ENCODE results near the gene CEP41.

The CEP41 gene

GRCh38 chr7:130409067-130409711 is 31.6 kb downstream of the CEP41 start:
- Histone ChIP-seq H3K4me3 (replicated peaks; ENCODE audit: low read depth, low read length) (no peak overlapping the region), H3K27me3 (replicated peaks; ENCODE audit: control insufficient read depth, insufficient read depth, low read length) (no peaks in the 10 kb centered on the region), H3K36me3 (ENCODE audit: control insufficient read depth, insufficient read depth, low read length) (no peaks in the 10 kb centered on the region)
- TF ChIP-seq CTCF (IDR thresholded peaks at IDR 0.05; ENCODE audit: insufficient read depth, low read length, poor library complexity, severe bottlenecking) = no peak
- no peak for DNase-seq (ENCODE audit: extremely low read depth, insufficient read length)

GRCh38 chr7:130405003-130405402 is 35.8 kb downstream of the CEP41 start:
- Histone ChIP-seq H3K36me3 (ENCODE audit: control insufficient read depth, insufficient read depth, low read length) (peaks cover 5% of the 10 kb centered on the region), H3K4me3 (replicated peaks; ENCODE audit: low read depth, low read length) (no peak overlapping the region), H3K27me3 (replicated peaks; ENCODE audit: control insufficient read depth, insufficient read depth, low read length) (no peaks in the 10 kb centered on the region)
- DNase-seq (ENCODE audit: extremely low read depth, insufficient read length) = no peak
- no peak for TF ChIP-seq CTCF (IDR thresholded peaks at IDR 0.05; ENCODE audit: insufficient read depth, low read length, poor library complexity, severe bottlenecking)

- no peak for TF ChIP-seq CTCF (IDR thresholded peaks at IDR 0.05; ENCODE audit: insufficient read depth, low read length, poor library complexity, severe bottlenecking)
- H3K36me3 ChIP-seq (ENCODE audit: control insufficient read depth, insufficient read depth, low read length) = peaks cover 5% of the 10 kb centered on the region
- no peak for DNase-seq (ENCODE audit: extremely low read depth, insufficient read length)
- no peak overlapping the region for H3K4me3 ChIP-seq (replicated peaks; ENCODE audit: low read depth, low read length)
- no peaks in the 10 kb centered on the region for H3K27me3 ChIP-seq (replicated peaks; ENCODE audit: control insufficient read depth, insufficient read depth, low read length)
Measured at GRCh38 chr7:130401578-130401977, 39.2 kb downstream of the CEP41 start.

- no peak for DNase-seq (ENCODE audit: extremely low read depth, insufficient read length)
- H3K4me3 ChIP-seq (replicated peaks; ENCODE audit: low read depth, low read length) = no peak overlapping the region
- peaks cover 5% of the 10 kb centered on the region for H3K36me3 ChIP-seq (ENCODE audit: control insufficient read depth, insufficient read depth, low read length)
- TF ChIP-seq CTCF (IDR thresholded peaks at IDR 0.05; ENCODE audit: insufficient read depth, low read length, poor library complexity, severe bottlenecking) = no peak
- H3K27me3 ChIP-seq (replicated peaks; ENCODE audit: control insufficient read depth, insufficient read depth, low read length) = no peaks in the 10 kb centered on the region
Measured at GRCh38 chr7:130401101-130401500, 39.7 kb downstream of the CEP41 start.

GRCh38 chr7:130400120-130400572 is 40.7 kb downstream of the CEP41 start:
- Histone ChIP-seq H3K36me3 (ENCODE audit: control insufficient read depth, insufficient read depth, low read length) (peaks cover 5% of the 10 kb centered on the region), H3K4me3 (replicated peaks; ENCODE audit: low read depth, low read length) (no peak overlapping the region), H3K27me3 (replicated peaks; ENCODE audit: control insufficient read depth, insufficient read depth, low read length) (no peaks in the 10 kb centered on the region)
- no peak for TF ChIP-seq CTCF (IDR thresholded peaks at IDR 0.05; ENCODE audit: insufficient read depth, low read length, poor library complexity, severe bottlenecking)
- DNase-seq (ENCODE audit: extremely low read depth, insufficient read length) = no peak
